IPS-NIHi11 (cell line): Measurements from ENCODE around the gene SUZ12.
"Not testable (repeated sequence)": the region's sequence is repeated elsewhere in the genome, so short reads cannot be mapped to it uniquely, and the experiment has no call there.

Experiments used
- DNase-seq: peaks from one replicate; pipeline ENCODE4 v3.0.0; 2012; ENCODE audit warnings: mixed read lengths, low spot score

The SUZ12 gene

GRCh38 chr17:32041306-32041875, 104.6 kb downstream of the SUZ12 start:
- DNase-seq: not testable (repeated sequence)

- not testable (repeated sequence) for DNase-seq
Measured at GRCh38 chr17:32042266-32042665, 105.5 kb downstream of the SUZ12 start.

GRCh38 chr17:32045611-32046010, 108.8 kb downstream of the SUZ12 start:
- not testable (repeated sequence) for DNase-seq

GRCh38 chr17:32047663-32048062, 110.9 kb downstream of the SUZ12 start:
- DNase-seq: not testable (repeated sequence)
